ENCODE results near the gene SLC1A7.

The SLC1A7 gene

DNA sequence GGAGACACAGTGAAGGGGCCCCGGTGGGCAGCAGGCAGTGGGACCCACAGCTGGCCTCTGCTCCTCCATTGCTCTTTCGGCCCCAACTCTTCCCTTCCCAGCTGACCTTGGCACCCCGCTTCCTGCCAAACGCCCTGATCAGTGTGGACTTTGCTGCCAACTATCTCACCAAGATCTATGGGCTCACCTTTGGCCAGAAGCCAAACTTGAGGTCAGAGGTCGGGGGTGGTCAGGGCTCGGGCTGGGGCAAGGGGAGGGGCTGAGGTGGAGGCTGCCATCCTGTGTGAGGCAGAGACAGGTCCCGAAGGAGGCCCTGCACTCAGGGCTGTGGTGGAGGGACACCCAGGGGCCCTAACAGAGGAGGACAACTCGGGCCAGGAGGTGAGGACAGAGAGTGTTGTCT is 66.7 kb downstream of the SLC1A7 start:
- DNase-seq (ENCODE audit: low read depth), result no peak

- DNase-seq (ENCODE audit: low read depth), result no peak
These were observed 67.2 kb downstream of the SLC1A7 start for GRCh38 chr1:53075206-53075605.

DNA sequence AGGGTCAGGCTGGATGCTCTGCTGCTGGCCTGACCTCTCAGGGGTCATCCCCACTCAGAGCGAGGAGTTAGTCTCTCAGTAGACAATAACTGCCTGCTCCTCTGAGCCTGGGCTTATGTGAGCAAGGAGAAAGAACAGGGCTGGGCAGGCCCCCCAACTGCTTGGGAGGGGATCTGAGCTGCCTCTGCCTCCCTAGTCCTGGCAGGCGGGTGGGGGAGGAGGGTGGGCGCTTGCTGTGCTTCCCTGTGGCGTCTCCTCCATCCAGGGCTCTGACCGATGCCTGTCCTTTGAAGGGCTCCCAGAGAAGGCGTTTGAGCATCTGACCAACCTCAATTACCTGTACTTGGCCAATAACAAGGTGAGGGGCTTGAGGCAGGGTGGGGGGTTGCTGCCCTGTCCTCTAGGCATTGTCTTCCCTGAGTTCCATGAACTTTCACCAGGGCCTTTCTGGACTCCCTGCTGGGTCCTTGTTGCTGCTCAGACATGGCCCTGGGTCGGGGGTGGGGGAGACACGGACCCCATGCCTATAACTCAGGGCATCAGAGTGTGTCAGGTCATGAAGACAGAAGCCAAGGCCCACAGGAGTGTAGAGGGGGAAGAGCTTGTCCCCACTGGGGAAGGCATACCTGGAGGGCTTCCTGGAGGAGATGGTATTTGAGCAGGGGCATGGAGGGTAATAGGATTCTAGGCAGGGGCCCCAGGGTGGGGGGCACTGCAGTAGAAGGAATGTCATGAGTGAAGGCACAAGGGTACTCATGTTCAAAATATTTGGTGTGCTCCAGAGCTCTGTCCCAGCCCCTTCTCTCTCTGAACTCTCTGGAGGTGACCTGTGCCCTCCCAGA is 67.9 kb downstream of the SLC1A7 start:
- no peak for DNase-seq (ENCODE audit: low read depth)

DNA sequence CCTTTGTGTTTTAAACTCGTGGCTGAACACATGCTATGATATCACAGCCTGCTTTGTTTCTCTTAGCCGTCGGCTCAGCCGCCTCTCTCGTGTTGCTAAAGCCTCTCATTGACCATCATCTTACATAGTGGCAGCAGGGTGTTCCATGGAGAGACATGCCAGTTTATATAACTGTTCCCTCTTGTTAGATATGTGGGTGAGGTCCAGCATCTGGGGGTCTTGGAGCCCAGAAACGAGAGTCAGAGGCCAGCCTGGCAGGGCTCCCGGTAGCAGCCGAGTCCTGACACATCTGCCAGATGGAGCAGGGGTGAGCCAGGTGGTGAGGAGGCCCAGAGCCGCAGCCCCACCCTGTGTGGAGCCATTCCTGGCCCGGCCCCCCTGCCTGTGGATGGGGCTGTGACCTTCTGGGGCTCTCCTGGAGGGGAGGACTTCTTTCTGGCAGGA is 68.5 kb downstream of the SLC1A7 start:
- DNase-seq (ENCODE audit: low read depth), result no peak

DNA sequence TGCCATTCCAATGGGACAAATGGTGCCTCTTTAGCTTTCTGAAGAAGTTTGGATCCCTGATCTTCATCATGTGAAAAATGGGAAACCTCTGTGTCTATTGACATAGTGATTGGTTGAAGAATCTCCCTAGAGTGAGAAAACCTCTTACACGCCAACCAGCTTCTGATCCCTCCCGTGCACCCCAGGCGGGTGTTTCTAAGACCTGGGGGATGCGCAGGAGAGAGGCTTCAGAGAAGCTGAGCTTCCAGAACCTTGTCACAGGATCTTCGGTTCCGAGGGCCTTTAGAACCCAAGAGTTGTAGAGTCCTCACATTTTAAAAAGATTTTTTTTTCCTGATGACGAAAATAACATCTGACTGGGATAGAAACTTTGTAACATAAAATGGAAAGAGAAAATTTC is 69.2 kb downstream of the SLC1A7 start:
- DNase-seq (ENCODE audit: low read depth), result no peak

DNA sequence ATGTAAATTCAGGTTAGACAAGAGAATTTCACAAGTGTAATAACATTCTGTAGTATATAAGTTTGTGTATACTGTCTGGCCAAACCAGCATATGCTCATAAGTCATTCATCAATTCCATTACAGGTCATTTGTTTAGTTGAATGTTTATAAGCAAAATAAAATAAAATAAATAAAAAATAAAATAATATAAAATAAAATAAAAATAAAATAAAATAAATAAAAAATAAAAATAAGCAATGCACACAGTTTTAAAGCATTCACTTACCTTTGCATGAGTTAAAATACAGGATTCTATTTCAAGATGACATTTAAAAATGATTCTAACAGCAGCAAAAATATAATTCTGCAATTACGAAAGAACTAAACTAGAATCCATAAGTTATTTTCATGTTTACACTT is 70.5 kb downstream of the SLC1A7 start:
- no peak for DNase-seq (ENCODE audit: low read depth)

GRCh38 chr1:53071167-53071865 is 71.1 kb downstream of the SLC1A7 start:
- no peak for DNase-seq (ENCODE audit: low read depth)

- no peak for DNase-seq (ENCODE audit: low read depth)
These were observed 71.8 kb downstream of the SLC1A7 start for GRCh38 chr1:53070621-53071020.

DNA sequence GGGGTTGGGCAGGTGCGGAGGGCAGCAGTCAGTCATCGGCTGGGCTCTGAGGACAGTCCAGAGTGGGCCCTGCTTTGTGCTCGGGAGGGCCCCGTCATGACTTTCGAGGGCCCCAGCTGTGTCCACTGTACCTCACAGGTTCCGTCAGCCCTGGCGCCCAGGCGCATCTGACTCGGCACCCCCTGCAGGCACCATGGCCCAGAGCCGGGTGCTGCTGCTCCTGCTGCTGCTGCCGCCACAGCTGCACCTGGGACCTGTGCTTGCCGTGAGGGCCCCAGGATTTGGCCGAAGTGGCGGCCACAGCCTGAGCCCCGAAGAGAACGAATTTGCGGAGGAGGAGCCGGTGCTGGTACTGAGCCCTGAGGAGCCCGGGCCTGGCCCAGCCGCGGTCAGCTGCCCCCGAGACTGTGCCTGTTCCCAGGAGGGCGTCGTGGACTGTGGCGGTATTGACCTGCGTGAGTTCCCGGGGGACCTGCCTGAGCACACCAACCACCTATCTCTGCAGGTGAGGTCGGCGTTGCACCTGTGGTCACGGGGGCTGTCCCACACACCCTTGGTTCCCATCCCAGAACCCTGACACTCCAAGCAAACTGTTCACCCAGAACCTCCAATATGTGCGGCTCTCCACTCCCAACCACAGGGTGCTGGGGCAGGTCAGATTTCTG is 72.6 kb downstream of the SLC1A7 start:
- no peak for DNase-seq (ENCODE audit: low read depth)

GRCh38 chr1:53069265-53069662 is 73.2 kb downstream of the SLC1A7 start:
- DNase-seq (ENCODE audit: low read depth), result no peak

GRCh38 chr1:53068314-53069099 is 73.9 kb downstream of the SLC1A7 start:
- no peak for DNase-seq (ENCODE audit: low read depth)

GRCh38 chr1:53067886-53068285 is 74.6 kb downstream of the SLC1A7 start:
- no peak for DNase-seq (ENCODE audit: low read depth)

DNA sequence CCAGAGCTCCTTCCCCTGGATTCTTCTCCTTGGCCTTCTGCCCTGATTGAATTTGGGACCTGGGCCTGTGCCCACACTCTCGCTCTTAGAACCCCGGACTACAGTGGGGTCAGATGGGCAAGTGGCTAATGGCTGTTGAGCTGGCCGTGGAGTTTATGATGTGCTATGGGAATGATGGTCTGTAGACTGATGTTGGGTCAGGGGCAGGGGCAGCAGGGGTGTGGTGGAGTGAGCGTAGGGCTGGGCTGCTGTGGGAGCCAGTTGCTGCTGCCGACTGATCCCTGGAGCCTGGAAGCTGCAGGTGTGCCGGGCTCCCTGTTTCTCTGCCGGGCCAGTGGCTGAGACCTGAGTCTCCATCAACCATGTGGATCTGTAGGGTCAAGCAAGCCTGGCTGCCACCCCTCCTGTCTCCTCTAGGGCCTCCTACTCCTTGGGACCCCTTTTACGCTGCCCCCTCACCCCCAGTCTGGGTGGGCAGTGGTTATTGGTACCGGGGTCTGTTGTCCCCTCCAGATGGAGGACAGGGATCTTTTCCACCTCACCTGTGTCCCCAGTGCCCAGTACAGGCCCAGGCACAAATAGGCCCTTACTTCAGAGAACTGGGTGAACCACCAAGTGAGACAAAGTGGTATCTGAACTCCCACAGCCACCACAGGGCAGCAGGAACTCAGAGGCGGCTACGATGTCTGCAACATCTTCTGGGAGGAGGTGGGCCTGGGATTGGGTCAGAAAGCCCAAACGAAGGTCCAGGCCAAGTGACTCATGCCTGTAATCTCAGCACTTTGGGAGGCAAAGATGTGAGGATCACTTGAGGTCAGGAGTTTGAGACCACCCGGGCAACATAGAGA is 75.3 kb downstream of the SLC1A7 start:
- no peak for DNase-seq (ENCODE audit: low read depth)

DNA sequence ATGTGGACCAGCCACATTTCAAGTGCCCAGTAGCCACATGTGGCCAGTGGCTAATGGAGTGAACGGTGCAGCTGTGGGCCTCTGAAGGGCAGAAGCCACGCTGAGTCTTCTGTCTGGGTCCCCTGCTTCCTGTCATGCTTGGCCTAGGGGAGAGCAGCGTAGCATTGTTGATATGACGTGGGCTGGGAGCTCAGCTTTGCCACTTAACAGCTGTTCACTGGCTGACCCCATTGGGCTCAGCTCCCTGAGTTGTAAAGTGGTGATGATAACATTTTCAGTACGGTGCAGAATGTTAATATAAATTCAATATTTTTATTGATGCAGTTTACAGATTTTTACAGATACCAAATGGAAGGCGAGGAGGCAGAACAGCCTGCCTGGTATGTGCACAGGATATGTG is 76.0 kb downstream of the SLC1A7 start:
- no peak for DNase-seq (ENCODE audit: low read depth)

GRCh38 chr1:53065391-53065790 is 77.0 kb downstream of the SLC1A7 start:
- DNase-seq (ENCODE audit: low read depth), result no peak

DNA sequence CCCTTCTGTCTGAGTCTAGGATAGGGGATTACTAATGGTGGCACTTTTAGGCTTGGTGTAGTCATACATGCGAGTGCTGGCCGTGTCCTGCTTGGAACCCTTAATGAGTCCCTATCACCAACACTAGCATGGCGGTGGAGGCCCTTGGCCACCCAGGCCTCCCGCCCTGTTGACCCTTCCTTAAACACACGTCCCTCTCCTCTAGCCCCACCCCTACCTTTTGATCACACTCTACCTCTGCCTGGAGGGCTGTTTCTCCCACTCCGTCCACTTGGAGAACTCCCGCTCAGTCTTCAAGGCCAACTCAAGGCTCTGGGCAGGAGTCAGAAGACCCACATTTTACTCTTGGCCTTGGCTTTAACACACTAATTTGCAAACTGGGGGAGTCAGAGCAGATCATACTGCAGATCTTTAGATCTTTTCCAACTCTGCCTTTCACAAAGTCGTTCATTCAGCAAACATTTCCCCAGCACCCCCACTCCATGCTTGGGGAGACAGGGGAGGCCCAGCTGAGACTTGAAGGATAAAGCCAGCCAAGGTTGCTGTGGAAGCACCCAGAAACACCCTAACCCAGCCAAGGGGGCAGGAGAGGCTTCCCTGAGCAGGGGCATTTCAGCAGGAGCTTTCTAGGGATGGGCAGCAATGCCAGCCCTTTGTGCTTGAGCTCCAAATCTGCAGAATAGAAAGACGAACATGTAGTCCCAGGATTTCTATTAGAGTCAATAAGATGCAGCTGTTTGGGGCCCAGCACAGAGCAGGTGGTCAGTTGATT is 78.5 kb downstream of the SLC1A7 start:
- no peak for DNase-seq (ENCODE audit: low read depth)

DNA sequence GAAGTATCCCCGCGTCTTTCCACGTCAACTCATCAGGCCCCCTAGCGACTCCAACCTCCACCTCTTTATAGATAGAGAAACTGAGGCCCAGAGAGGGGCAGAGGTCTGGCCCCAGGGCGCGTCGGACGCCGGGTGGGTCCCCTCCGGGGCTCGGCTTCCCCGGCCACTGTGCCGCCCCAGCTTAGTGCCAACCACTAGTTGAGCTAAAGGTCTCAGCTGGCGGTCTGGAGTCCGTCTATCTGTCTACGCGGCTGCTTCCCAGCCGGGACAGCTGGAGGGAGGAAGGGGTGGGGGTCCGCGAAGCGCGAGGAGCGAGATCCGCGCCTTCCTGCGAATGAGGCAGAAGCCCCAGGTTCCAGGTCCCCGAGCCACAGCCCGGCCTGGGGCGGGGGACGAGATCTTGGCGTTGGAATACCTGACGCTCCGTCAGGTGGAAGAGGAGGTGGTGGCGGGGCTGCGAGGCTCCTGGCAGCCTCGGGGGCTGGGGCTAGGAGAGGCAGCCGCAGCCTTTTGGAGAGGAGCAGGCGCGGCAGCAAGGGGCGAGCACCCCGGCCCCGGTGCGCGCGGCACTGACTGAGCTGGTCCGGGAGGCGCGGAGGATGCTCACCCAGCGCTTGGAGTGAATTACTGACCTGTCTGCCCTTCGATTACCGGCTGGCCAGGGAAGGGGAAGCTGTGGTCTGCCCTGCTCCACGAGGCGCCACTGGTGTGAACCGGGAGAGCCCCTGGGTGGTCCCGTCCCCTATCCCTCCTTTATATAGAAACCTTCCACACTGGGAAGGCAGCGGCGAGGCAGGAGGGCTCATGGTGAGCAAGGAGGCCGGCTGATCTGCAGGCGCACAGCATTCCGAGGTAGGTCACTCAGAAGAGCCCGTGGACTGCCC is 79.5 kb downstream of the SLC1A7 start:
- no peak for DNase-seq (ENCODE audit: low read depth)

DNA sequence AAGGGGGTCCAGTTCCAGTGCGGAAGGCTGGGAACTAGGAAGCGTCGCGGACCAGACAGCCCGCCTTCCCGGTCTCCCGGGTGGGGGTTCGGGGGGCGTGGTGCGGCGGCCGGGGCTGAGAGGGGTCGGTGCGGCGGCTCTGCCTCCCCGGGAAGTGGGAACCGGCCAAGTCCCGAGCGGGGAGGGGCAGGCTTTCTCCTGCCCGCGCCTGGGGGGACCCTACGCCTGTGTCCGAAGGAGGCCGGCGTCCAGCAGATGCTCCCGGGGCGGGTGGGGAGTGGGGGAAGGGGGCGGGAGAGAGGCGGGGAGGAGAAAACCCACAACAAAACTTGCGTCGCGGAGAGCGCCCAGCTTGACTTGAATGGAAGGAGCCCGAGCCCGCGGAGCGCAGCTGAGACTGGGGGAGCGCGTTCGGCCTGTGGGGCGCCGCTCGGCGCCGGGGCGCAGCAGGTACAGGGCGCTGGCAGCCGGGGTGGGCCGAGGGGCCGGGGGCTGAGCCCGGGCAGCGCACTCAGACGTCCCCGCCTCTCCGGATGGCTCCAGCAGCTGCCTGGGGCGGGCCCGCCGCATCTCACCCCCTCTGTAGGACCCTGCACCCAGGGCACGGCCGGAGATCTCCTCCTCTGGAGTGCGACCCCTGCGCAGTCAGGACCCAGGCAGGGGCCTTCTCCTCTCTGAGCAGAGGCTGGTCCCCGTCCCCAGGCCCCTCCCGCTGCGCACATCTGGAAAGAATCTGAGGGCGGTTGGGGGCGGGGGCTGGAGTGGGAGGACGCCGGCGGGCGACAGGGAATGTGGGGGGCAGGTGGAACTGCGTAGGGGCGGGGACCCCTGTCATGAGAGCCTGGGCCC is 80.4 kb downstream of the SLC1A7 start, which contains the start of gene PODN:
Gene PODN, plus strand, starts transcription at position 355 of the 849 bp plus-strand sequence. CDS start 7,643 bp downstream, outside the sequence.
- no peak for DNase-seq (ENCODE audit: low read depth)
